Thyroid gland (tissue), 4 donors: ENCODE data around the gene CARMIL1. TPM values are rescaled to one million over a fixed set of nuclear protein-coding genes. Genes with fewer than 3 reads are reported as not detected.

ENCODE experiments used
- DNase-seq, 2 donors: peaks; one replicate each; pipeline ENCODE4 v3.0.0-alpha.2; 2019
- H3K27ac ChIP-seq, 3 donors: fragments of 200-600 bp; sonication (generic); 1 replicate in 2 of 3; 2 replicates in 1 of 3; pipeline ENCODE4 v1.5.1; 2016 to 2019; ENCODE audit warnings: mild to moderate bottlenecking in 1 of 3, moderate library complexity in 1 of 3
- H3K27me3 ChIP-seq: fragments of 200-600 bp; sonication (generic); one replicate; pipeline ENCODE4 v1.5.1; 2019
- H3K36me3 ChIP-seq, 2 donors: fragments of 200-600 bp; sonication (generic); one replicate each; pipeline ENCODE4 v1.5.1; 2016 to 2019
- H3K4me1 ChIP-seq, 2 donors: fragments of 200-600 bp; sonication (generic); one replicate each; pipeline ENCODE4 v1.5.1; 2017 to 2019
- H3K4me3 ChIP-seq, 3 donors: fragments of 200-600 bp; sonication (generic); replicated peaks in 1 of 3; 1 replicate in 2 of 3; 2 replicates in 1 of 3; pipeline ENCODE4 v1.5.1; 2016; ENCODE audit warnings: mild to moderate bottlenecking in 1 of 3
- H3K9me3 ChIP-seq: fragments of 200-600 bp; sonication (generic); one replicate; pipeline ENCODE4 v1.5.1; 2017
- POLR2A ChIP-seq, 2 donors: fragments of 450-650 bp; IDR thresholded peaks; one replicate each; pipeline ENCODE4 v1.6.1; 2017; ENCODE audit warnings: antibody characterized with exemption in 2 of 2, mild to moderate bottlenecking in 2 of 2, moderate library complexity in 1 of 2
- WGBS, 2 donors: methylation state at CpG; one replicate each; pipeline ENCODE4 v1.1.5; 2017; 5-methylcytosine and 5-hydroxymethylcytosine counted together
- intact Hi-C: fragments of 100-400 bp; cut with DNase I; formaldehyde crosslinking; loops from one replicate; pipeline ENCODE4 v1.15.1; 2023
- total RNA-seq, 4 donors: library from RNA; depleted of rRNA; stranded (reverse); fragments of >200 nt; gene quantifications; one replicate each; pipeline ENCODE4 v1.2.3, GENCODE V29; 2016
- TF ChIP-seq, protein P1 (sequence below), 6 experiments: fragments of 200-600 bp in 3 of 6; fragments of 450-650 bp in 3 of 6; sonication (generic) in 3 of 6; IDR thresholded peaks; one replicate each; pipeline ENCODE4 v1.5.1; 2016 to 2019; ENCODE audit warnings: antibody characterized with exemption in 6 of 6, mild to moderate bottlenecking in 2 of 6, inconsistent platforms in 1 of 6, moderate library complexity in 1 of 6

The CARMIL1 gene
- total RNA-seq, 4 donors from 2014 or later = 24.7 to 34.4 (median 30.7) TPM

DNA sequence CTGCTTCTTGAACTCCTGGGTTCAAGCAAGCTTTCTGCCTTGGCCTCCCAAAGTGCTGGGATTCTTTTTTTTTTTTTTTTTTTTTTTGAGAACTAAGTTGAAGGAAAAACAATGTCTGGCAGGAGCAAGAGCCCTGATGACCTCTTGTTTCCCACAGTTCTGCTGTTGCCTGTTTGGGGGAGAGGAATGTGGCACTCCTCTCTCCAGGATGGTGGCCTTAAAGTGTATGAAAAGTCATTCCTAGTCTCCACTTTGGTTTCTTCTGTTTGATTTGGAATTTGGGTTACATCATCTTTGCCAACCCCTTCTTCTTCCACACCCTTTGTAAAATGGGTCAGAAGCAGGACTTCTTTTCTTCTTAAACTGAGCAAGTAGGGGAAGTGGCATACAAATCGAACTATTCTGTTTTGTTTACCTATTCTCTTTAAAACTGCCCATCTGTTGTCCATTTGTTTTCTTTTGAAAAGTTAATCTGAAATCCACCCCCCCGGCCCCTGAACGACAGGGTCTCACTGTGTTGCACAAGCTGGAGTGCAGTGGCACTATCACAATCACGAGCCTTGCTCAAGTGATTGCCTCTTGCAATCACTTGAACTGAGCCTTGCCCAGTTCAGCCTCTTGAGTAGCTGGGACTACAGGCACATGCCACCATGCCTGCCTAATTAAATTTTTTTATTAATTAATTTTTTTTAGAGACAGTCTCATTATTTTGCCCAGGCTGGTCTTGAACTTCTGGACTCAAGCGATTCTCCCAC lies 11.3 kb downstream of the CARMIL1 start:
- Histone ChIP-seq H3K9me3 (no peaks in the 10 kb centered on the region), H3K36me3 (no peaks in the 10 kb centered on the region), H3K4me3 (no peak overlapping the region), H3K27me3 (no peaks in the 10 kb centered on the region), H3K4me1 (peaks cover 0 to 15% of the 10 kb centered on the region in 2 donors), H3K27ac (no peak overlapping the region)
- peak; percentile 49 to 61 for DNase-seq
- intact Hi-C loops = loop anchor here (10.0 kb wide), 1 partner anchor 74 kb away; no protein-coding TSS in a partner anchor
- TF ChIP-seq, protein P1, sequence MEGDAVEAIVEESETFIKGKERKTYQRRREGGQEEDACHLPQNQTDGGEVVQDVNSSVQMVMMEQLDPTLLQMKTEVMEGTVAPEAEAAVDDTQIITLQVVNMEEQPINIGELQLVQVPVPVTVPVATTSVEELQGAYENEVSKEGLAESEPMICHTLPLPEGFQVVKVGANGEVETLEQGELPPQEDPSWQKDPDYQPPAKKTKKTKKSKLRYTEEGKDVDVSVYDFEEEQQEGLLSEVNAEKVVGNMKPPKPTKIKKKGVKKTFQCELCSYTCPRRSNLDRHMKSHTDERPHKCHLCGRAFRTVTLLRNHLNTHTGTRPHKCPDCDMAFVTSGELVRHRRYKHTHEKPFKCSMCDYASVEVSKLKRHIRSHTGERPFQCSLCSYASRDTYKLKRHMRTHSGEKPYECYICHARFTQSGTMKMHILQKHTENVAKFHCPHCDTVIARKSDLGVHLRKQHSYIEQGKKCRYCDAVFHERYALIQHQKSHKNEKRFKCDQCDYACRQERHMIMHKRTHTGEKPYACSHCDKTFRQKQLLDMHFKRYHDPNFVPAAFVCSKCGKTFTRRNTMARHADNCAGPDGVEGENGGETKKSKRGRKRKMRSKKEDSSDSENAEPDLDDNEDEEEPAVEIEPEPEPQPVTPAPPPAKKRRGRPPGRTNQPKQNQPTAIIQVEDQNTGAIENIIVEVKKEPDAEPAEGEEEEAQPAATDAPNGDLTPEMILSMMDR (IDR thresholded peaks at IDR 0.05) = no peak
- TF ChIP-seq POLR2A (IDR thresholded peaks at IDR 0.05) = no peak
- 45 to 61% methylated on average over 5 of the region's 5 CpGs for WGBS, 2 donors

DNA sequence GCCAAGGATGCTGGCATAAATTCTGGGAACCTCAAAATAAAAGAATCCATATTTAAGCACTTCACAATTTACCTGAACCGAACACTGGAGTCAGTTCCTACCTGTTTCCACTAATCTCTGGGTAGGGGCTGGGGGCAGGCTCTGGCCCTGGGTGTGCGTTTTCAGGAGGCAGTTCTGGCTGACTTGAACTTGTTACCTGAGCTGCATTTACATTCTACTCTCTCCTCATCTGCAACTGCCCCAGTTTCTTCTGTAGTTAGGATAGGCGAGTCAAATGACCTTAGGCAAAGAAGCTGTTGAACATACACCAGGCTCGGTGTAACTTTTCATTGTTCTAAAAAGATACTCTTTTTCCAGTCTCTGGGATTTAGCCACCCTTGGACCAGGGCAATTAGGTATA lies 13.2 kb downstream of the CARMIL1 start:
- Histone ChIP-seq H3K4me1 (peaks cover 0 to 29% of the 10 kb centered on the region in 2 donors), H3K27ac (no peak overlapping the region)
- TF ChIP-seq POLR2A (IDR thresholded peaks at IDR 0.05) = no peak
- TF ChIP-seq, protein P1 (IDR thresholded peaks at IDR 0.05) = no peak

DNA sequence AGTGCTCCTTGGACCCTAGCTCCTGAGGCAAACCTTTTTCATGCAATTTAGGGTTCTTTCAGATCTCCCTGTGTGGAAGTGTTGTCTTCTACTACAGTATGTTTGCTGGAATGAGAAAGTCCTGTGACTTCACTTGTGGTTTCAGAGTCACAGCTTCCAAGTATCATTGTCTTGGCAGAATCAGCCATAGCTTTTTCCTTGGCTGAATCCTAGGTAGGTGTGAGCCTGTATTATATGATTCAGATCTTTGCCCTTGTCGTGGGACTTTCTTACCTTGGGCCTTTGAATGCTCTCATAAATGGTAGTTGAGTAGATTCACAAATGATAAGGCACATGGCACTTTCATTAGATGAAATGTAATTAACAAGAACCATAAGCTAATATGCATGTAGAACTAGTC lies 16.5 kb downstream of the CARMIL1 start:
- intact Hi-C loops = loop anchor here (10.0 kb wide), 1 partner anchor 69 kb away; no protein-coding TSS in a partner anchor
- TF ChIP-seq POLR2A (IDR thresholded peaks at IDR 0.05) = no peak
- TF ChIP-seq, protein P1 (IDR thresholded peaks at IDR 0.05) = no peak
- H3K27ac ChIP-seq = peak overlapping the region in 1 of 3 donors; percentile 53
- H3K4me1 ChIP-seq = peaks cover 0 to 37% of the 10 kb centered on the region in 2 donors
- H3K36me3 ChIP-seq = no peaks in the 10 kb centered on the region
- 67 to 89% methylated on average over 1 of the region's 1 CpG for WGBS, 2 donors
- no peaks in the 10 kb centered on the region for H3K9me3 ChIP-seq
- no peak overlapping the region for H3K4me3 ChIP-seq
- H3K27me3 ChIP-seq = no peaks in the 10 kb centered on the region
- DNase-seq = no peak

More for the DNA sequence above, 13.2 kb downstream of the CARMIL1 start:
- DNase-seq = no peak
- 91 to 99% methylated on average over 4 of the region's 4 CpGs for WGBS, 2 donors
- Histone ChIP-seq H3K36me3 (no peaks in the 10 kb centered on the region), H3K27me3 (no peaks in the 10 kb centered on the region), H3K9me3 (no peaks in the 10 kb centered on the region), H3K4me3 (no peak overlapping the region)
- intact Hi-C loops = loop anchor here (10.0 kb wide), 1 partner anchor 72 kb away; no protein-coding TSS in a partner anchor

DNA sequence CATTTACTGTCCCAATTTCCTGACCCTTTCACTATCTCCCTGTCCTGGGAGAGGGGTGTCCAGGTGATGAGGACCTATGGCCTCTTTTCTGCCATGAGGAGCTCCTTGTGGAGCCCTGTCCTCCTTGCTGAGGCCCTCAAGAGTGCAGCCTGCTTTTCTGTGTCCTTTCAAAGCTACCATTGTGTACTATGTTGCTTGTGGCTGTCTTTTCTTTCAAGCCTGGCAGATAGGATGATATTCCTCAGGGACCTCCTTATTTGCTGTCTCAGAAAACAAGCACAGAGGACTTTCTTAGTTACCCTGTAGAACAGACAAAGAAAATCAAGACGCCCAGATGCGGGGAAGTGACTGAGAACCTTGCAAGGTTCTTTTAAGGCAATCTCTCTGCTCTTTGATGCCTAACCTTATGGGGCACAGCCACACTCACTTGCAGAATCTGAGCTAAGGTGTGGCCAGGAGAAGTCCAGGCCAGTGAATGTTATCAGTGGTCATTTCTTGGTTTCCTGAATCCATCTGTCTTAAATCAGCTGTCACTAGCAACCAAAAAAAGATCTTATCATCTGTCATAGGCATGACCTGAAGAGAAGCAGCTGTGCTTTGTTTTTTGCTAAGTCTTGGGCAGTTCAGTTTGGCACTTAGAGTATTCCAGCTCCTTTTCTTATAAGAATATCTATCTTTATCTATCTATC lies 17.2 kb downstream of the CARMIL1 start:
- intact Hi-C loops = loop anchor here (10.0 kb wide), 1 partner anchor 68 kb away; no protein-coding TSS in a partner anchor
- WGBS, 2 donors = 85 to 91% methylated on average over 2 of the region's 2 CpGs
- H3K9me3 ChIP-seq = no peaks in the 10 kb centered on the region
- H3K4me1 ChIP-seq = peaks cover 0 to 41% of the 10 kb centered on the region in 2 donors
- no peak overlapping the region for H3K4me3 ChIP-seq
- no peaks in the 10 kb centered on the region for H3K27me3 ChIP-seq
- H3K36me3 ChIP-seq = no peaks in the 10 kb centered on the region
- DNase-seq = no peak
- TF ChIP-seq, protein P1 (IDR thresholded peaks at IDR 0.05) = no peak
- no peak for TF ChIP-seq POLR2A (IDR thresholded peaks at IDR 0.05)
- peak overlapping the region in 2 of 3 donors; percentile 36 to 53 for H3K27ac ChIP-seq
